GM12873 (cell line): Measurements from ENCODE around the gene DUSP22.

Experiments used
- TF ChIP-seq, protein P1 (sequence below): IDR thresholded peaks from 2 replicates; pipeline ENCODE4 v1.5.1; 2012; ENCODE audit warnings: low read depth, mild to moderate bottlenecking, moderate library complexity, low read length, control low read depth; ENCODE audit not compliant: insufficient read depth; ENCODE audit errors: missing control alignments

The DUSP22 gene

DNA sequence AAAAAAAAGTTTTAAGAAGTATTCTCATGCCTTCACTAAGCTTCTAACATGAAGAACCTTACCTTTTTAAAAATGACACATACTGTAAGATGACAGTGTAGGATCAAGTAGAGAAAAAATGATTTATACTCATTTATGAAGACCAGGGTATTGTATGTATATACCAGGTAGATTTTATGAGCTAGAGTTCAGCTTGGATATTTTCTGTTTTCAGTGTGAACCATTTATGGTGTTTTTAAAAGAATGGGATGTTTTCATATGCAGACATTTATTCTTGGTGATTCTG lies 24.4 kb downstream of the DUSP22 start:
- TF ChIP-seq, protein P1, sequence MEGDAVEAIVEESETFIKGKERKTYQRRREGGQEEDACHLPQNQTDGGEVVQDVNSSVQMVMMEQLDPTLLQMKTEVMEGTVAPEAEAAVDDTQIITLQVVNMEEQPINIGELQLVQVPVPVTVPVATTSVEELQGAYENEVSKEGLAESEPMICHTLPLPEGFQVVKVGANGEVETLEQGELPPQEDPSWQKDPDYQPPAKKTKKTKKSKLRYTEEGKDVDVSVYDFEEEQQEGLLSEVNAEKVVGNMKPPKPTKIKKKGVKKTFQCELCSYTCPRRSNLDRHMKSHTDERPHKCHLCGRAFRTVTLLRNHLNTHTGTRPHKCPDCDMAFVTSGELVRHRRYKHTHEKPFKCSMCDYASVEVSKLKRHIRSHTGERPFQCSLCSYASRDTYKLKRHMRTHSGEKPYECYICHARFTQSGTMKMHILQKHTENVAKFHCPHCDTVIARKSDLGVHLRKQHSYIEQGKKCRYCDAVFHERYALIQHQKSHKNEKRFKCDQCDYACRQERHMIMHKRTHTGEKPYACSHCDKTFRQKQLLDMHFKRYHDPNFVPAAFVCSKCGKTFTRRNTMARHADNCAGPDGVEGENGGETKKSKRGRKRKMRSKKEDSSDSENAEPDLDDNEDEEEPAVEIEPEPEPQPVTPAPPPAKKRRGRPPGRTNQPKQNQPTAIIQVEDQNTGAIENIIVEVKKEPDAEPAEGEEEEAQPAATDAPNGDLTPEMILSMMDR: no peak

DNA sequence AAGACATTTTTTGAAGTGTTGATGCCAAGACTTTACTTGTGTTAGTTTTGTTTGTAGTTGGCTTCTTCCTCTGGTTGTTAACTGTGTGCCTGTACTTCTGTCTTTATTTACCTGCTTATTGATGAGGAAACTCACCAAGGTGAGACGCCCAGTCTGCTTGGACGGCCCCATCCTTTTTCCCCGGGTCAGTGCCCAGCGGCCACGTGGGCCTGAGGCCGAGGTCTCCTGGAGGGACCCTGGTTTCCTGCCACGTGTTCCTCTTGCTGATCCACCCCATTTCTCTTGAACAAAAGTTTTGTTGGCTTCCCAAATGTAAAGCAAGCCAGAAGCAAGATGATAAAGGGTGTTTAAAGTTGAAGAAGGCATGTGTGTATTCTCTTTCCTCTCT lies 24.8 kb downstream of the DUSP22 start:
- TF ChIP-seq, protein P1: no peak

DNA sequence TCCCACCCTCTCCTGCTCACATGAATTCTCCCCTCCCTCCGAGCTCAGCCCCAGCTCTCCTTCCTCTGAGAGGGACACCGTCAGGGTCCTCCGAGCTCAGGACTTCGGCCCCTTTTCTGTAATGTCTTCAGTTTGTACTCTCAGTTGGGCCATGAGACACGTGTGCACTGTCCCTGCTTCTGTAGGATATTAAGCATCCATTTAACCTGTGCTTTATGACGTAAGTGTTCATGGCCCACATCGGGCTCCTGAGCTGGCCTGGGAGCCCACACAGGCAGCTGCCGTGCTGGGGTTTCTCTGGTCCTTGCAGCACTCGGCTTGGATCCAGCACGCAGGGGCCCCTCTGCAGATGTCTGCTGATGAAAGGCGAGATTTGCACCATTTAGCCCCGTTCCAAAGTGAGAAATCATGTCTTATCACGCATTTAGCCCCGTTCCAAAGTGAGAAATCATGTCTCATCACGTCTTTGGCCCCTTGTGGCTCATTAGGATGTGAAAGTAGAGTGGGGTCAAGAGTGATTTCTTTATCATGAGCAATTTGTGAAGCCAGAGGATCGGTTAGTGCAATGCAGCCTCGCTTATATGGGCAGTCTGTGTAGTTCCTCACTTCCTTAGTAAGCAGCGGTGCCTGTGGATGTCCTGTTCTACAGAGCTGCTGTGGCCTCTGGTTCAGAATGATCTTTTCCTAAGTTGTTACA lies 25.3 kb downstream of the DUSP22 start:
- TF ChIP-seq, protein P1: no peak

DNA sequence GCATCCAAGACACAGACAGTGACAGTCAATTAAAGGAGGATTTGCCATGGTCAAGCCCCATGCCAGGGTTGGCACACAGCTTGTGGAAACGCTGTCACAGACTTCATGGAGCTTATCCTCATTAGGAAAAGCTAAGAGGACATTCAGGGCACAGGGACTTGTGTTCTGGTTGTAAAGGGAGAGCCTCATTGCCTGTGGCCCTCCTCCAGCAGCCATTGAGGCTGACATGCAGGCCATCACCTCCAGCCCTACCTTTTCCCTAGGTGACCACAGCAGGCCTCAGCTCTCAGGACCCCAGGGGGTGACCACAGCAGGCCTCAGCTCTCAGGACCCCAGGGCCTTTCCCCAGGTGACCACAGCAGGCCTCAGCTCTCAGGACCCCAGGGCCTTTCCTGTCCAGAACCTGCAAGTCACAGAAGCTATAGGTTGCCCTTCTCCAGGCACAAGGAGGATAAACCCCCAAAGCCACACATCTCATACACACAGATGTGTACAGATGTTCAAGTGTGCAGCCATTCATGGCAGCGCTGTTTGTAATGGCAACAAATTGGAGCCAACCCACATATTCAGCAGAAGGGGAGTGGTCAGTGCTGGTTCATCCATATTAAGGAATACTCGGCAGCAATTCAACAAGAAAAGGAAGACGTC lies 26.1 kb downstream of the DUSP22 start:
- TF ChIP-seq, protein P1: no peak

DNA sequence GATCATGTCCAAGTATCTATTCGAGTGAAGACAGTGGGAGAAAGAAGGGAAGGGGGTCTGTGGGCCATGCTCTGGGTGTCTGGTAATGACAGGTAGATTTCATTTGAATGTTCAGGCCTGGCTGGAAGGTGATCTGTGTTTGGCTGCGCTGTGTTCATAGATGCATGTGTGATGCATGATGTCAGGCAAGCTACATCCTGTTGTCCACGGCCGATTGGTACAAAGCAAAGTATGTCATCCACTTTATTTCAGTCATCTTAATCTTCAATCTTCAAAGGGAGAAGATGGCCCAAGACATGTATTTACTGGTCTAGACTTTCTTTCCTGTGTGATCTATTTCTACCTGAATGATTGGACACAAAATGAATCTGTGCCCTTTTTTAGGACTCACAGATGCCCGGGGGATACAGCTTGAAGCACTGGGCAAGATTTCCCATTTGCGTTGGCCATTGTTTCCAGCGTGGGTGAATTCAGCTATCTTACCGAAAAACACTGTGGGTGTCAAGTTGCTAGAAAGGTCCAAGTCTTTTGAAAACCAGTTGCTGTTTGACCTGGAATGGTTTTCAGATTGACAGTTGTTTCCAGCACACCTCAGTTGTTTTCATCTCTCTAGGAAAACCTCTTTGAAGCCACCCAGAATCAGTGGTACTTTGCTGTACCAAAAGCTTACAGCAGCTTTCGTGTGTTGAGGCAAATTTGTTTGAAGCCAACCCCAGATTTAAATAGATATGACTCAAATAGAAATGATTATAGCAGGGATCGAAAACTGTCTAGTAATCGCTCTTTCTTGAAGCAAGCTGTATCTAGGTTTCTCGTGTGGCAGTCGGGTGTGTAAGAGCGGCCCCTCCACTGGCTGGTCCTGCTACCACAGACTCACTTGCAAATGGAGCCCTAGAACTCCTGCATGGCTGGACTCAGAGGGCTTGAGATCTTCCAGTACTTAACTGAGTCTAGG lies 27.2 kb downstream of the DUSP22 start:
- TF ChIP-seq, protein P1: no peak

DNA sequence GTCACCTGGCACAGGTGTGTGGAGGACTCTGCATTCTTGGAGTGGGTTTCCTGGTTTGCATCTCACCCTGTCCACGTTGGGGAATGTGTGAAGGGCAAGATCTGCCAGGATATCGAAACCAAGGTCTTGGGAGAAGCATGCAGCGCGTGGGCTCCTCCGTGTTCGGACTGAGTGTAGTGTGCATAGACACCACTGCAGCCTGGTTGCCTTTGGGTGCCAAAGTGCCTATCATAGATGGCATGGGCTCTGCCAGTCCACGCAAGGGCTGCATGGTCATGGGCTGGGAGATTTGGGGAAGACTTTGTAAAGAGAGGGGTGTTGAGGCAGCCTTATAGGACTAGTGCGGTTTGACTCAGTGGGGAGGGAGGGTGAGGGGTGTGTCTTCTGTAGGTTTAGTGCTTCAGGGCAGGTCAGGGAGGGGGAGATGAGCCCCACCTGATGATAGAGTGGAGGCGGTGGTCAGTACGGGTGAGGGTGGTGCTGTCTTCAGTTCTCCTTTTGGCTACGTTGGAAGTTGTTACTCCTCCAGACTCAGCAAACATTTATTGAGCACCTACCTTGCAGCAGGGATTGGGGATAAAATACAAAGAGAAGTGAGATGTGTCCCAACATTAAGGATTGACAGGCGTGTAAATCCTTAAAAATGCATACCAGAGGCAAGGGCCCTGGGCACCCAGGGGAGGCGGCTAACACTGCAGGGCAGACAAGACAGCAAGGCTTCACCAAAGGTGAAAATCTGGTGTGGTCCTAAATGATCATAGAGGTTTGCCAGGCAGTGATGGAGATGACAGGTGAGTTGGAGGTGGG lies 28.3 kb downstream of the DUSP22 start:
- TF ChIP-seq, protein P1: no peak
